AG04450 (cell line): ENCODE data around the gene PLA2G2D. TPM values are rescaled to one million over a fixed set of nuclear protein-coding genes. Genes with fewer than 3 reads are reported as not detected.

ENCODE experiments used
- CTCF ChIA-PET: fragments of 300-600, 350-600 bp; formaldehyde crosslinking; extraction: SDS; loops from one replicate; lab custom pipeline; 2022; ENCODE audit warnings: antibody characterized with exemption, inconsistent platforms; lab: Charles Lee
- POLR2A ChIA-PET: fragments of 350-600 bp; formaldehyde crosslinking; extraction: SDS; loops from one replicate; lab custom pipeline; 2021; ENCODE audit warnings: antibody characterized with exemption, inconsistent platforms; lab: Yijun Ruan, JAX
- DNase-seq: peaks from one replicate; pipeline ENCODE4 v3.0.0-alpha.2; 2011; ENCODE audit warnings: low read depth, low spot score
- H3K27ac ChIP-seq: one replicate; pipeline ENCODE4 v1.5.1; 2012; ENCODE audit warnings: low read depth, low read length, control low read depth
- H3K27me3 ChIP-seq: one replicate; pipeline ENCODE4 v1.6.0; 2012; ENCODE audit warnings: low read length; ENCODE audit not compliant: control insufficient read depth, insufficient read depth
- H3K4me3 ChIP-seq: 2 replicates; pipeline ENCODE4 v1.5.1; 2011; ENCODE audit warnings: mild to moderate bottlenecking, low read depth, low read length, control low read depth
- H3K9me3 ChIP-seq: 2 replicates; pipeline ENCODE4 v1.5.1; 2012; ENCODE audit warnings: low read length; ENCODE audit not compliant: control insufficient read depth, insufficient read depth
- CTCF ChIP-seq: IDR thresholded peaks from 2 replicates; pipeline ENCODE4 v1.5.1; 2011; ENCODE audit warnings: low read depth, low read length, control low read depth, inconsistent platforms
- polyA plus RNA-seq: library from polyadenylated mRNA; depleted of rRNA; stranded (reverse); fragments of >200 nt; gene quantifications from 2 replicates; pipeline ENCODE4 v1.2.3, GENCODE V29; 2011

PLA2G2D gene
- polyA plus RNA-seq, 1 experiment: not detected

DNA sequence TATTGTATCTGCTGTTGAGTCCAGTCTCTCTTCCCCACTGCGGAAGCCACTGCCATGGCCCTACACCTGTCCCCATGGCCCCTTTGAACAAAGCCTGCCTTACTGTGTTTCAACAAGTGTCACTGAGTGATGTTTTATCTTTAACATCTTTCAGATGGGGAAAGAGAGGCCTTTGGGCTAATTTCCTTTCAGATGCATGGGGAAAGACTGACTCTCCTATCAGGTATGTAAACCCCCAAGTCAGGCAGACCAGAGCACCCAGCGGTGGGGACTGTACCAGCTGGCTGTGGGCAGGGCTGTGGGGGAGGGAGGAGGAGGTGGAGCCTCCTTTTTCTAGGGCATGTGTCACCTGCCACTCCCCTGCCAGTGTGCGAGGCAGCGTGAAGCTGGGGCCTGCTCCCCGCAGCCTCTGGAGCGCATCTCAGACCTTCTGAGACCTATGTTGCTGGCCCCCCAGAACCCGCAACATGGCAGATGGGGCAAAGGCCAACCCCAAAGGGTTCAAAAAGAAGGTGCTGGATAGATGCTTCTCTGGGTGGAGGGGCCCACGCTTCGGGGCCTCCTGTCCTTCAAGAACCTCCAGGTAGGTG, 19.7 kb upstream of the PLA2G2D start, which contains the start of gene PLA2G2F:
Gene PLA2G2F, plus strand, starts transcription at position 363 of the 590 bp plus-strand sequence. Its CDS starts 105 bp downstream, at position 468.
- CTCF ChIA-PET: no interaction called here
- DNase-seq: no peak

DNA sequence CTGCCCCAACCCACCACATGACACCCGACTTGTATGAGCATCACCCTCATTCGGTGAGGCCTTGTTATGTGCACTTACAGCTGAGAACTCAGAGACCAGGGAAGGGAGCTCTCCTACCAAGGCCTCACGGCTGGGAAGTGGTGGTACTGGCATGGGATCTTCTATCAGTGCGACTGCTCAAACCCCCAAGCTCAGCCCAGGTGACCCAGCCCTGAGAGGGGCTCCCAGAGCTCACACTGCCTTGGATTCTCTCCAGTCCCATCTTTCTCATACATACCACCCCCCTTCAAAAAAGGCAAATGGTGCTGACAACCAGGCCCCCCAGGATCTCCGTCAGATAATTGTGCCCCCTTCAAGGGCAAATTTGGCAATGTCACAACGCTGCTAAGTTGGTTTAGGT, 19.0 kb upstream of the PLA2G2D start:
- Histone ChIP-seq H3K27me3 (peaks cover 22% of the 10 kb centered on the region), H3K9me3 (no peaks in the 10 kb centered on the region; the same call in 1 of the 2 replicates), H3K4me3 (no peak overlapping the region), H3K27ac (no peak overlapping the region)
- CTCF ChIA-PET: no interaction called here
- no peak for TF ChIP-seq CTCF
- POLR2A ChIA-PET: no interaction called here
- no peak for DNase-seq

More for the DNA sequence above, 19.7 kb upstream of the PLA2G2D start, which contains the start of gene PLA2G2F:
- H3K27me3 ChIP-seq: peaks cover 22% of the 10 kb centered on the region
- H3K4me3 ChIP-seq: no peak within 1 kb of the TSS
- no peak within 1 kb of the TSS for H3K27ac ChIP-seq
- no peak for TF ChIP-seq CTCF
- POLR2A ChIA-PET: no interaction called here
- H3K9me3 ChIP-seq: no peaks in the 10 kb centered on the region; the same call in 1 of the 2 replicates

DNA sequence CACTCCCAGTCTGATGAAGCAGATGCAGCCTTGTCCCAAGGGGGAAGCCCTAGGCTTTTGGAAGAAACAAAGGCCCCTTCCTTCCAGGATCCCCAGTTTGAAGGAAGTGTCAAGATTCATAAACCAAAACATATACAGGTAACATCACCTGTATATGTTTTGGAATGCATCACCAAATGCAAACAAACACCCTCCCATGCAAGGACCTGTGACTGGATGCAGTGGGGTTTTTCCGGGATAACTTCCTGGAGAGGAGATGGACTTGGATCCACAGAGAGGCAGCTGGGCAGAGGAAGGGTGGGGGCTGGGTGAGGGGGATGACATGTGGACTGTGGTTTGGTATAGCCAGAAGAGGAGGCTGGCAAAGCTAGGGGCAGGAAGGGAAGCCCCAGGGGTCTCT, 18.3 kb upstream of the PLA2G2D start:
- TF ChIP-seq CTCF: no peak
- ChIA-PET POLR2A (no interaction called here), CTCF (no interaction called here)
- Histone ChIP-seq H3K27me3 (peaks cover 18% of the 10 kb centered on the region), H3K27ac (no peak overlapping the region), H3K4me3 (no peak overlapping the region), H3K9me3 (no peaks in the 10 kb centered on the region)
- no peak for DNase-seq

DNA sequence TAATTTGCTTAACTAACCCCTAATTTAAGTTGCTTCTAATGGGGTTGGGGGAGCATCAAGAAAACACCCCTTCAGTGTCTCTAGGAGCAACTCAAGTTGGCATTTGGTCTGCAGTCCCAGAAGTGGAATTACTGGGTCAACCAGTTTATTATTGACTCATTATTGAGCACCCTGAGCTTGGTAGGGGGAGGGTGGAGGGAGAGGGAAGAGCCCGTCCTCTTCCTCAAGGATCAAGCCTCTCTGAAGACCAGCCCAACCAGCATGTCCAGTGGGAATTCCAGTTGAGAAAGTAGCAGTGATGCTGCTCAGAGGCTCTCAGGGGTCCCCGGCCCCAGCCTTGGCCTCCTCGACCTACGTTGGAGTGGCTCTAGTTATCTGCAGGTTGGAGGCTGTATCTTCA, 17.7 kb upstream of the PLA2G2D start:
- no peak overlapping the region for H3K27ac ChIP-seq
- no peaks in the 10 kb centered on the region for H3K9me3 ChIP-seq
- TF ChIP-seq CTCF: no peak
- DNase-seq: no peak
- CTCF ChIA-PET: no interaction called here
- no peak overlapping the region for H3K4me3 ChIP-seq
- peaks cover 16% of the 10 kb centered on the region for H3K27me3 ChIP-seq
- POLR2A ChIA-PET: no interaction called here

GRCh38 chr1:20136249-20136648, 16.9 kb upstream of the PLA2G2D start:
- H3K9me3 ChIP-seq: no peaks in the 10 kb centered on the region
- POLR2A ChIA-PET: no interaction called here
- peaks cover 16% of the 10 kb centered on the region for H3K27me3 ChIP-seq
- H3K4me3 ChIP-seq: no peak overlapping the region
- TF ChIP-seq CTCF: no peak
- H3K27ac ChIP-seq: no peak overlapping the region
- CTCF ChIA-PET: no interaction called here
- no peak for DNase-seq
